ENCODE measurements around the gene ARHGAP10.

The ARHGAP10 gene

GRCh38 chr4:147940171-147940570 lies 208.3 kb downstream of the ARHGAP10 start:
- no peak overlapping the region for H3K27ac ChIP-seq (ENCODE audit: low read depth, low read length)

GRCh38 chr4:147941373-147941772 lies 209.5 kb downstream of the ARHGAP10 start:
- no peak overlapping the region for H3K27ac ChIP-seq (ENCODE audit: low read depth, low read length)
- H3K27me3 ChIP-seq (ENCODE audit: control insufficient read depth in 1 of 2, insufficient read depth in 2 of 2, low read length in 2 of 2) = no peaks in the 10 kb centered on the region
- H3K4me1 ChIP-seq (ENCODE audit: control insufficient read depth in 1 of 2, insufficient read depth in 2 of 2, low read length in 2 of 2) = no peaks in the 10 kb centered on the region
- no peak overlapping the region for H3K9ac ChIP-seq (ENCODE audit: low read depth in 1 of 2, low read length in 2 of 2)
- no peaks in the 10 kb centered on the region for H3K9me3 ChIP-seq (ENCODE audit: control insufficient read depth in 1 of 2, low read length in 2 of 2)
- H3K4me3 ChIP-seq (ENCODE audit: low read depth in 1 of 2, low read length in 2 of 2) = no peak overlapping the region
- H3K36me3 ChIP-seq (ENCODE audit: control insufficient read depth in 1 of 2, insufficient read depth in 2 of 2, low read length in 2 of 2) = no peaks in the 10 kb centered on the region

More at GRCh38 chr4:147940171-147940570, 208.3 kb downstream of the ARHGAP10 start:
- Histone ChIP-seq H3K4me3 (ENCODE audit: low read depth in 1 of 2, low read length in 2 of 2) (no peak overlapping the region), H3K36me3 (ENCODE audit: control insufficient read depth in 1 of 2, insufficient read depth in 2 of 2, low read length in 2 of 2) (no peaks in the 10 kb centered on the region), H3K9ac (ENCODE audit: low read depth in 1 of 2, low read length in 2 of 2) (no peak overlapping the region), H3K27me3 (ENCODE audit: control insufficient read depth in 1 of 2, insufficient read depth in 2 of 2, low read length in 2 of 2) (no peaks in the 10 kb centered on the region), H3K4me1 (ENCODE audit: control insufficient read depth in 1 of 2, insufficient read depth in 2 of 2, low read length in 2 of 2) (no peaks in the 10 kb centered on the region), H3K9me3 (ENCODE audit: control insufficient read depth in 1 of 2, low read length in 2 of 2) (no peaks in the 10 kb centered on the region)

GRCh38 chr4:147942729-147943128 lies 210.8 kb downstream of the ARHGAP10 start:
- Histone ChIP-seq H3K9ac (ENCODE audit: low read depth in 1 of 2, low read length in 2 of 2) (no peak overlapping the region), H3K9me3 (ENCODE audit: control insufficient read depth in 1 of 2, low read length in 2 of 2) (no peaks in the 10 kb centered on the region), H3K27ac (ENCODE audit: low read depth, low read length) (no peak overlapping the region), H3K4me3 (ENCODE audit: low read depth in 1 of 2, low read length in 2 of 2) (no peak overlapping the region), H3K36me3 (ENCODE audit: control insufficient read depth in 1 of 2, insufficient read depth in 2 of 2, low read length in 2 of 2) (no peaks in the 10 kb centered on the region), H3K27me3 (ENCODE audit: control insufficient read depth in 1 of 2, insufficient read depth in 2 of 2, low read length in 2 of 2) (no peaks in the 10 kb centered on the region), H3K4me1 (ENCODE audit: control insufficient read depth in 1 of 2, insufficient read depth in 2 of 2, low read length in 2 of 2) (no peaks in the 10 kb centered on the region)

GRCh38 chr4:147943159-147943638 lies 211.3 kb downstream of the ARHGAP10 start:
- no peak overlapping the region for H3K27ac ChIP-seq (ENCODE audit: low read depth, low read length)
- H3K36me3 ChIP-seq (ENCODE audit: control insufficient read depth in 1 of 2, insufficient read depth in 2 of 2, low read length in 2 of 2) = no peaks in the 10 kb centered on the region
- no peaks in the 10 kb centered on the region for H3K27me3 ChIP-seq (ENCODE audit: control insufficient read depth in 1 of 2, insufficient read depth in 2 of 2, low read length in 2 of 2)
- no peaks in the 10 kb centered on the region for H3K9me3 ChIP-seq (ENCODE audit: control insufficient read depth in 1 of 2, low read length in 2 of 2)
- no peaks in the 10 kb centered on the region for H3K4me1 ChIP-seq (ENCODE audit: control insufficient read depth in 1 of 2, insufficient read depth in 2 of 2, low read length in 2 of 2)
- no peak overlapping the region for H3K4me3 ChIP-seq (ENCODE audit: low read depth in 1 of 2, low read length in 2 of 2)
- H3K9ac ChIP-seq (ENCODE audit: low read depth in 1 of 2, low read length in 2 of 2) = no peak overlapping the region

- no peaks in the 10 kb centered on the region for H3K27me3 ChIP-seq (ENCODE audit: control insufficient read depth in 1 of 2, insufficient read depth in 2 of 2, low read length in 2 of 2)
- H3K9me3 ChIP-seq (ENCODE audit: control insufficient read depth in 1 of 2, low read length in 2 of 2) = no peaks in the 10 kb centered on the region
- no peak overlapping the region for H3K4me3 ChIP-seq (ENCODE audit: low read depth in 1 of 2, low read length in 2 of 2)
- H3K4me1 ChIP-seq (ENCODE audit: control insufficient read depth in 1 of 2, insufficient read depth in 2 of 2, low read length in 2 of 2) = no peaks in the 10 kb centered on the region
- H3K9ac ChIP-seq (ENCODE audit: low read depth in 1 of 2, low read length in 2 of 2) = no peak overlapping the region
- no peak overlapping the region for H3K27ac ChIP-seq (ENCODE audit: low read depth, low read length)
- peaks cover 0 to 3% of the 10 kb centered on the region in 2 donors for H3K36me3 ChIP-seq (ENCODE audit: control insufficient read depth in 1 of 2, insufficient read depth in 2 of 2, low read length in 2 of 2)
Measured at GRCh38 chr4:147944249-147944648, 212.4 kb downstream of the ARHGAP10 start.

GRCh38 chr4:147944670-147945260 lies 212.9 kb downstream of the ARHGAP10 start:
- no peaks in the 10 kb centered on the region for H3K9me3 ChIP-seq (ENCODE audit: control insufficient read depth in 1 of 2, low read length in 2 of 2)
- no peaks in the 10 kb centered on the region for H3K4me1 ChIP-seq (ENCODE audit: control insufficient read depth in 1 of 2, insufficient read depth in 2 of 2, low read length in 2 of 2)
- no peak overlapping the region for H3K27ac ChIP-seq (ENCODE audit: low read depth, low read length)
- H3K9ac ChIP-seq (ENCODE audit: low read depth in 1 of 2, low read length in 2 of 2) = no peak overlapping the region
- H3K27me3 ChIP-seq (ENCODE audit: control insufficient read depth in 1 of 2, insufficient read depth in 2 of 2, low read length in 2 of 2) = no peaks in the 10 kb centered on the region
- no peak overlapping the region for H3K4me3 ChIP-seq (ENCODE audit: low read depth in 1 of 2, low read length in 2 of 2)
- H3K36me3 ChIP-seq (ENCODE audit: control insufficient read depth in 1 of 2, insufficient read depth in 2 of 2, low read length in 2 of 2) = peaks cover 0 to 3% of the 10 kb centered on the region in 2 donors

- Histone ChIP-seq H3K36me3 (ENCODE audit: control insufficient read depth in 1 of 2, insufficient read depth in 2 of 2, low read length in 2 of 2) (peaks cover 0 to 3% of the 10 kb centered on the region in 2 donors), H3K9ac (ENCODE audit: low read depth in 1 of 2, low read length in 2 of 2) (no peak overlapping the region), H3K27ac (ENCODE audit: low read depth, low read length) (no peak overlapping the region), H3K4me1 (ENCODE audit: control insufficient read depth in 1 of 2, insufficient read depth in 2 of 2, low read length in 2 of 2) (no peaks in the 10 kb centered on the region), H3K9me3 (ENCODE audit: control insufficient read depth in 1 of 2, low read length in 2 of 2) (no peaks in the 10 kb centered on the region), H3K27me3 (ENCODE audit: control insufficient read depth in 1 of 2, insufficient read depth in 2 of 2, low read length in 2 of 2) (no peaks in the 10 kb centered on the region), H3K4me3 (ENCODE audit: low read depth in 1 of 2, low read length in 2 of 2) (no peak overlapping the region)
Measured at GRCh38 chr4:147948336-147948735, 216.4 kb downstream of the ARHGAP10 start.

- no peak overlapping the region for H3K27ac ChIP-seq (ENCODE audit: low read depth, low read length)
- H3K36me3 ChIP-seq (ENCODE audit: control insufficient read depth in 1 of 2, insufficient read depth in 2 of 2, low read length in 2 of 2) = peaks cover 0 to 3% of the 10 kb centered on the region in 2 donors
- no peak overlapping the region for H3K9ac ChIP-seq (ENCODE audit: low read depth in 1 of 2, low read length in 2 of 2)
- no peaks in the 10 kb centered on the region for H3K27me3 ChIP-seq (ENCODE audit: control insufficient read depth in 1 of 2, insufficient read depth in 2 of 2, low read length in 2 of 2)
- no peak overlapping the region for H3K4me3 ChIP-seq (ENCODE audit: low read depth in 1 of 2, low read length in 2 of 2)
- H3K9me3 ChIP-seq (ENCODE audit: control insufficient read depth in 1 of 2, low read length in 2 of 2) = no peaks in the 10 kb centered on the region
- H3K4me1 ChIP-seq (ENCODE audit: control insufficient read depth in 1 of 2, insufficient read depth in 2 of 2, low read length in 2 of 2) = no peaks in the 10 kb centered on the region
Measured at GRCh38 chr4:147950261-147950660, 218.4 kb downstream of the ARHGAP10 start.

GRCh38 chr4:147950841-147951240 lies 219.0 kb downstream of the ARHGAP10 start:
- Histone ChIP-seq H3K4me3 (ENCODE audit: low read depth in 1 of 2, low read length in 2 of 2) (no peak overlapping the region), H3K27ac (ENCODE audit: low read depth, low read length) (no peak overlapping the region), H3K9ac (ENCODE audit: low read depth in 1 of 2, low read length in 2 of 2) (no peak overlapping the region), H3K36me3 (ENCODE audit: control insufficient read depth in 1 of 2, insufficient read depth in 2 of 2, low read length in 2 of 2) (peaks cover 0 to 3% of the 10 kb centered on the region in 2 donors), H3K4me1 (ENCODE audit: control insufficient read depth in 1 of 2, insufficient read depth in 2 of 2, low read length in 2 of 2) (no peaks in the 10 kb centered on the region), H3K9me3 (ENCODE audit: control insufficient read depth in 1 of 2, low read length in 2 of 2) (no peaks in the 10 kb centered on the region), H3K27me3 (ENCODE audit: control insufficient read depth in 1 of 2, insufficient read depth in 2 of 2, low read length in 2 of 2) (no peaks in the 10 kb centered on the region)

- Histone ChIP-seq H3K27ac (ENCODE audit: low read depth, low read length) (no peak overlapping the region), H3K4me3 (ENCODE audit: low read depth in 1 of 2, low read length in 2 of 2) (no peak overlapping the region)
Measured at GRCh38 chr4:147954850-147955249, 223.0 kb downstream of the ARHGAP10 start.

More at GRCh38 chr4:147954850-147955249, 223.0 kb downstream of the ARHGAP10 start:
- no peaks in the 10 kb centered on the region for H3K27me3 ChIP-seq (ENCODE audit: control insufficient read depth in 1 of 2, insufficient read depth in 2 of 2, low read length in 2 of 2)
- no peaks in the 10 kb centered on the region for H3K4me1 ChIP-seq (ENCODE audit: control insufficient read depth in 1 of 2, insufficient read depth in 2 of 2, low read length in 2 of 2)
- H3K9ac ChIP-seq (ENCODE audit: low read depth in 1 of 2, low read length in 2 of 2) = no peak overlapping the region
- no peaks in the 10 kb centered on the region for H3K9me3 ChIP-seq (ENCODE audit: control insufficient read depth in 1 of 2, low read length in 2 of 2)
- no peaks in the 10 kb centered on the region for H3K36me3 ChIP-seq (ENCODE audit: control insufficient read depth in 1 of 2, insufficient read depth in 2 of 2, low read length in 2 of 2)

All from duodenal mucosa (tissue), 2 donors.